Fibroblast of upper back skin (primary cell): ENCODE data around the gene ADAM15.

Source experiments
- DNase-seq: peaks from one replicate; pipeline ENCODE4 v3.0.0-alpha.2; 2013

The ADAM15 gene, protein sequence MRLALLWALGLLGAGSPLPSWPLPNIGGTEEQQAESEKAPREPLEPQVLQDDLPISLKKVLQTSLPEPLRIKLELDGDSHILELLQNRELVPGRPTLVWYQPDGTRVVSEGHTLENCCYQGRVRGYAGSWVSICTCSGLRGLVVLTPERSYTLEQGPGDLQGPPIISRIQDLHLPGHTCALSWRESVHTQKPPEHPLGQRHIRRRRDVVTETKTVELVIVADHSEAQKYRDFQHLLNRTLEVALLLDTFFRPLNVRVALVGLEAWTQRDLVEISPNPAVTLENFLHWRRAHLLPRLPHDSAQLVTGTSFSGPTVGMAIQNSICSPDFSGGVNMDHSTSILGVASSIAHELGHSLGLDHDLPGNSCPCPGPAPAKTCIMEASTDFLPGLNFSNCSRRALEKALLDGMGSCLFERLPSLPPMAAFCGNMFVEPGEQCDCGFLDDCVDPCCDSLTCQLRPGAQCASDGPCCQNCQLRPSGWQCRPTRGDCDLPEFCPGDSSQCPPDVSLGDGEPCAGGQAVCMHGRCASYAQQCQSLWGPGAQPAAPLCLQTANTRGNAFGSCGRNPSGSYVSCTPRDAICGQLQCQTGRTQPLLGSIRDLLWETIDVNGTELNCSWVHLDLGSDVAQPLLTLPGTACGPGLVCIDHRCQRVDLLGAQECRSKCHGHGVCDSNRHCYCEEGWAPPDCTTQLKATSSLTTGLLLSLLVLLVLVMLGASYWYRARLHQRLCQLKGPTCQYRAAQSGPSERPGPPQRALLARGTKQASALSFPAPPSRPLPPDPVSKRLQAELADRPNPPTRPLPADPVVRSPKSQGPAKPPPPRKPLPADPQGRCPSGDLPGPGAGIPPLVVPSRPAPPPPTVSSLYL

DNA sequence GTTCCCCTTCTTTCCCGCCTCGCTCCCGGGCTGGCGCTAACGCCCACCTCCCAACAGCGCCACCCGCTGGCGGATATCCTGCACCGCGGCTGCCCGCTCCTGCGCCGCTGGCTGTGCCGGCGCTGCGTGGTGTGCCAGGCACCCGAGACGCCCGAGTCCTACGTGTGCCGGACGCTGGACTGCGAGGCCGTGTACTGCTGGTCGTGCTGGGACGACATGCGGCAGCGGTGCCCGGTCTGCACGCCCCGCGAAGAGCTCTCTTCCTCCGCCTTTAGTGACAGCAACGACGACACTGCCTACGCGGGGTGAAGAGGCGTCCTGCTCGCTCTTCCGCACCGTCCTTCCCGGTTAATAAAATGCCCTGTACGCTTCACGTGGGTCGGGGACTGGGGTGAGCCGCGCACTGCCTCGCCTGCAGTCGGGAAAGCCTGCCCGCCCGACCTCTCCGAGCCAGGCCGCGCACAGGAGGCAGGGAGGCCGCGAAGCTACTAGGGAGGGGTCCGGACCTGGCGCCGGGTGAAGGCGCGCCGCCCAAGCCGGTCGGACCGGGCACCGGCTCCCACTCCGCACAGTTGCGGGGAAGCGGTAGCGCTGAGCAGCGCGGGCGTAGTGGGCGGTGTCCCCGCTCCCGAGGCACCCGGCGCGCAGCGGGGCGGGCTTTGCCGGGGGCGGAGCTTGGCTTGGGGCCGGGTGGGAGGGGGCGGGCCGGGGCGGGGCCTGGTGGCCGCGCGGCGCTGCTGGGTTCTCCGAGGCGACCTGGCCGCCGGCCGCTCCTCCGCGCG, at the start of gene ADAM15:
Gene ADAM15, plus strand, starts transcription at position 757 of the 782 bp plus-strand sequence. CDS start 71 bp downstream, outside the sequence.
- DNase-seq = peak; percentile 57

DNA sequence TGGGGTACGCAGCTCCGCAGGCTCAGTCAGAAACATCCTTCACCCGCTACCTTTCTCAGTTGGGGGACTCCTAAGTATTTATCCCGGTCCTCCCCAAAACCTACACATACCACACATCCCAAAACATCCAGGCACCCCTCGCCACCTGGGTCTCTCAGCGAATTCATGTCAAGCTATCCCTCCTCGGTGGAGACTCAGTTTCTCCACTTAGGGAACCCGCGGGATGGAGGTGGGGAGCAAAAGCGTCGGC, 49.8 kb upstream of the ADAM15 start:
- no peak for DNase-seq

DNA sequence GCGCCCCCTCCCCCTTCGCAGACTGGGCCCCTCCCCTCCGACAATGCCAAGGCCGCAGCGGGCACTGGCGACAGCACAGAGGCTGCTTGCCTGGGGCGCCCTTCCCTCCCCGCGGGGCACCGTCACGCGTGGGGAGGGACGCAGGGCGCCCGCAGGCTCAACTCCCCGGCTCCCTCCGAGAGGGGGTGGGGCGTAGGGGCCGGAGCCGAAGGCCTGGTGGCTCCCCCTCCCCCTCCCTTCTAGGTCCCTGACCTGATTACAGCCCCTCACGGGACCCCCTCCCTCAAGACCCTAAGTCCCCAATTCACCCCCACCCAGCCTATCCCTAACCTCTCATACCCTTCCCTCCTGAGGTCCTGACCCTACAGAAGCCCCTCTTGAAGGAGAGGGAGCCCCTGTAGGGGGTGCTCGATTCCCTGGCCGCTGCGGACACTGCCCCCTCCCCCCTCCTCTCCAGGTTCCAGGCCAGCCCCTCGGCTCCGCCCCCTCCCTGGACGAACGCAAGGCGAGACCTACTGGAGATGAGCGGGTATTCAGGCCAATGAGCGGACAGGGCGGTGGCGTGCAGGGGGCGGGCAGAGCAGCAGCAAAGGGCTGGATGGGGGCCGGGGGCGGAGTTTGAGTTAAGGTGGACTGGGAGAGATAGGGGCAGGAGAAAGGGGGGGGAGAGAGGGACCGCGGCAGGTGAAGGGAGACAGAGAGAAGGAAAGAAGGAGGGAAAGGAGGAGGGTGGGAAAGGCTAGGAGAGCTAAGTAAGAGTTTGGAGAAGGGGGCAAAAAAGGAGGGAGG, 49.2 kb upstream of the ADAM15 start:
- peak; percentile 99 for DNase-seq

DNA sequence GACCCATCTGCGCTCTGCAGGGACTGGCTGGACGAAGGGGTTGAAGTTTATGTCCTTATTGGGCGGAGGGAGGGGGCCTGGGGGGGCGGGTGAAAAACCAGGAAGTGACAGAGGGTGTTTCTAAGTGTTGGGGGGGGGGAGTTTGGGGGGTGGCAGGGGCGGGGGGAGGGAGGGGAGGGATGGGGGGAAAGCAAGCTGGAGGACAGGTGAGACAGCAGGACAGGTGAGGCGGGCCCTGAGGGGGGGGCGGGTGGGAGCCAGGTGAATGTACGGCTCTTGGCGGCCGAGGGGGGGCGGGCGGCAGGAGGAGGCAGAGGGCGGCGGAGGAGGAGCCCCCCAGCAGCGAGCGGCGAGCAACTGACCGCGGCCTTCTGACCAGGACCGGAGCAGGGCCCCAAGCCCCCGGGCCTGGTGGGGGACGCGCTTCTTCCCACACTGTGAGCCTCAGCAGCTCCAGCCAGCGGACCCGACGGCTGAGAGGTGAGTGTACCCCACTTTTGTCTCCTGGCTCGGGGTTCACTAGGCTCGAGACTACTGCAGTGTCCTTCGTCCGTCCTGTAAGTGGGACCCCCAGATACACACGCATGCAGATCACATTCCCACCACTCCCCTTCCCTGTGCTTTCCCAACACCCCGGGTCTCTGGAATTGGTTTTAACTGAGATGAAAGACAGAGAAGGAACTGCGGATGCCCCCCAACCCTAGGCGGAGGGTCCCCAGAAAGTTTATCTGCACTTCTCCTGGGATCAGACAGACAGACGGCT, 48.5 kb upstream of the ADAM15 start, which contains the start of gene ZBTB7B:
Gene ZBTB7B, plus strand, starts transcription at position 339 of the 763 bp plus-strand sequence. CDS start 11,859 bp downstream, outside the sequence.
- no peak for DNase-seq

DNA sequence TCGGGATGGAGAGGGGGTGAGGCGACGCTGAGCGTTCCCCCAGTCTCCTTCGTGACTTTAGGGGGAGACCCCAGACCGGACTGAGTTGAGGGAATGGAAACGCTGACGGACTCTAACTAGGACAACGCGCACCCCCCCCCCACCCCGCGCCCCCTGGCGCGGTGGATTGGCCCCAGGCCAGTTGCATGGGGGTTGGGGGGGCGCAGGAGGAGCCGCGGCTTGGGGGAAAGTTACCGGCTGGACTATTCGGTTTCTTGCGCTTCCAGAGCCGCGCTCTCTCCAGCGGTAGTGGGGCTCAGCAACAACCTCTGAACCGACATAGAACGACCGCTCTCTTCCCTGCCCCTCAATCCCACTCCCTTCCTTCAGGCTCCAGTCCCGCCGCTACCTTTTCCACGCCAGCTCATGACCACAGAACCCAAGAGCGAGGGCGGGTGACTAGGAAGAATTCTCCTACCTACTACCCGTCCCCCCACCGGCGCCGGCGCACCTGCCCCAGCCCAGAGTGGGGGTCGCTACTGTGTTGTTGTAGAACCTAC, 47.8 kb upstream of the ADAM15 start:
- no peak for DNase-seq

DNA sequence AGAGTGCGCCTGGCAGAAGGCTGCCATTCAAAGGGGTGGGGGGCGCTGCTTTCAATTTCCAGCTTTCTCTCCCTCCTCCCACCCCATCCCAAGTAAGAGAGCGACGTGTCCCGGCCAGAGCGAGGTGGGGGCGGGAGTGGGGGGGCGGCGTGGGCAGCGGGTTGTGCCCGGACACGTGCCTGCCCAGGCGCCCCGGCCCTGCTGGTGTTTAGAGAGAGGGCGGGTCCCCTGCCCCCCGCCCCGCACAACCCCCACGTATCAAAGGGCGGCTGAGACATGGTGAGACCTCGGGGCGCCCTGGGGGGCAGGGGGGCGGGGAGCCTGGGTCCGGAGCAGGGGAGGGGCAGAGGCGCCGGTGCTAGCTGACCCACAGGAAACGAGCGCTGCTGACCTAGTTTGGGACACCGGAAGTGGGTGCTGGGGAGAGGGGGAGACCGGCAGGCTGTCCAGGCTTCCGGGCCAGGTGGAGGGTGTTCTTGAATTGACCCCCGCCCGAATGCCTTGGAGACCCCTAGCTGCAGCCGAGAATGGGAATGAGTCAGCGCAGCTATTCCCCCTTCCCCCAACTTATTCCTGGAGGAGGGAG, 47.3 kb upstream of the ADAM15 start:
- DNase-seq = peak; percentile 56

DNA sequence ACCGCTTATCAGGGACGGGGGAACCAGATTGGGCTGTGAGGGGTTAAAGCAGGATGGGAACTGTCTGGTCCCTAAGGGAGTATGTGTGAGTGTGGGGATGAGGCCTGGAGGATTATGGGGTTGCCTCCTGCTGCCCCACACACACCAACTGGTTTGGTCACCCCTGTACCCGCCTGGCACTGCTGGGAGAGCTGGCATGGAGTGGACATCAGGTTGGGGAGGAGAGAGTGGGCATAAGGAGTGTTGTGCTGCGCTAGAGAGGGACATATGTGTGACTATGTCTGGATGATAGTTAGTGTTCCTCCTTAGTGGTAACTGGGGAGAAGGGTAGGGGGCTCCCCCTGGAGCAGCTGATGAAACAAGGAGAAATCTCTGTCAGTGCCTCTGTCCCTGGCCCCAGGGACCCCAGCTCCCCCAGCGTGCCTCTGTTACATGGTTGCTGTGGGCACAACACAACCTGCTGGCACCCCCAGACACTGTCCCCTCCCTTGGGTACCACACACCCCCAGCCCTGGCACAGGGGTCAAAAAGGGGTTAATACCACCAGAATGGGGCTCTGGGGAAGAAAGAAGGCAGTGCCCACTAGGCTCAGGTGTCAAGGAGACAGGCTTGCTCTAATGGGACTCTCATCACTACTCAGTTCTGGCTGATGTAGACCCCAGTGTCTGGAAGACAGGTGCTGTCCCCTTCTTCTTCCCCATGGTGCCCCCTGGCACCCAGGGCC, 46.6 kb upstream of the ADAM15 start:
- no peak for DNase-seq

DNA sequence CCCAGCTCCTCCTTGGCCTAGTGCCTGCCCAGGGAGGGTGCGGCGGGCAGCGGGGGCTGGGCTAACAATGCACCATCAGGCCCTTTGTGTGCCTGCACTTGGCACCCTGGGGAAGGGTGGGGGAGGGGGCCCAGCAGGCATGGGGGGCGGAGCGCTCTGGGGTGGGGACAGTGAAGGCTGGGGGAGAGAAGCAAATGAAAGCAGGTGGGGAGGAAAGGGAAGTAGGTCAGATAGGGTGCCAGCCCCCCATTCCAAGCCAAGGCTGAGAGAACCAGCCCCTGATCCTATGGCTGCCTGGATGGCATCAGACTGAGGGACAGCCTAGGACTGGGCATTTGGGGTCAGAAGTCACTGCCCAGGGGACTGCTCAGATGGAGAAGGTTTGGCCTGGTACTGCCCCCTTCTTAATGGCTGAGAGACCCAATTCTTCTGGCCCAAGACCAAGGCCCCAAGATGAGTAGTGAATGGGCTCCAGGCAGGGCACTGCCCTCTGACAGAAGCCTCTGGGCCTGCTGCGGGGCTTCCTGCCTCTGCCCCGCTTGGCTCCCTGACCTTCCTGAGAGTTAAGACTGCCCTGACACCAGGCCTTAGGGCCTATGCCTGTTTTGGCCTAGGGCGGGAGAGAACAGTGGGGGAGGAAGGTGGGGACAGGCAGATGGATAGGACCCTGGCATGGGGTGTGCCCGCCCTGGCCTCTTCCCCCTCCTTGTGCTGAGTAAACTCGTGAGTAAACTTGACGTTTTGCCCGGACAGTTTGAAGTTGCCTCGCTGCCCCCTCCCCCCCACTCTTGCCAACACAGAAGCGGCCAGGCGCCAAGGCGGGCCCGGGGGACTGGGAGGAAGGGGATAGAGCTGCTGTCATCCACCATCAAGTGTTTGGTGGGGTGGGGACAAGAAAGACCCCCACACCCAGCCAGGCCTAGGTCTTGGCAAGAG, 45.8 kb upstream of the ADAM15 start:
- no peak for DNase-seq

DNA sequence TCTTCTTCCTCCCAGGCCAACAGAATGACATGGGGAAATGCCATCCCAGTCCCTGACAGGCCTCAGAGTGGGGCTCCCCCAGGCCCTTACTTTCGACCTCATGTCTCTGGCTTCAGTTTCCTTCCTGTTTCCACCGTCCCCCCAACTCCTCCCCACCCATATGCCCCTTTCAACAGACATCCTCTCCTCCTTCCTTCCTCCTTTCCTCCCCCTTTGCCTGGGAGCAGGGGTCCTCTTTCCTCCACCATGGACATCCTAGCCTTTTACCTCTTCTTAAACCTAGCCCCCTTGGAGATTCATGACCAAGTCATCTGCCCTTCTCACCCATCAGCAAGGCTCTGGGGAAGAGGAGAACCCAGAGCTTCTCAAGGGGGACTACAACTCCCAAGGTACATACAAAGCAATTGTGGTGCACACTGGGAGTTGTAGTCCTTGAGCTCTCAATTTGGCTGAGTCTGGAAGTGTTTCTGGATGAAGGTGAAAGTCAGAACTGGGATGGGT, 44.5 kb upstream of the ADAM15 start:
- DNase-seq = no peak

DNA sequence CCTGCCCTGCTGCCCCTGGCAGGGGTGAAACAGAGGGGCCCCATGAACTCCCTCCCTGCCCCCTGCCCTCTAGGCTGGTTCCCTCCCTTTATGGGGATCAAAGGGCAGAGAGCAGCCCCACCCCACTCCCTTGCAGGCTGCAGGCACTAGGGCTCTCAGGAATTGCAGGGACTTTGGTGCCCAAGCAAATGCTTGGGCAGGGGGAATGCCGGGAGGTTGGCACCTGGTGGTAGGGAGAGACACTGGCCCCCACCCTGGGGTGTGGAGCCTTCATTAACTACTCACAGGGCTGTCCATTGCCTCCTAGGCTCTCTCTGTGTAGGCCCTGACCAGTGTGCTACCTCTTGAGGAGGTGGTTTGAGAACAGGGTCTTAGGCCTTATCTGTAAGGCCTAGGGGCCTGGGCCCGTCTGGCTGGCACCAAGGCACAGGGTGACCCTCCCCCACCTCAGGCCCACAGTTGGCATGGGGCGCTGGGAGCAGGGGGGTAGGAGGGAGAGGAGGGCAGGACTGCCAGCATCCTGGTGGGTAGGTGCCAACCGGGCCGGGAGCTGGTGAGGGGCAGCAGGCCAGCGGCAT, 43.8 kb upstream of the ADAM15 start:
- no peak for DNase-seq

DNA sequence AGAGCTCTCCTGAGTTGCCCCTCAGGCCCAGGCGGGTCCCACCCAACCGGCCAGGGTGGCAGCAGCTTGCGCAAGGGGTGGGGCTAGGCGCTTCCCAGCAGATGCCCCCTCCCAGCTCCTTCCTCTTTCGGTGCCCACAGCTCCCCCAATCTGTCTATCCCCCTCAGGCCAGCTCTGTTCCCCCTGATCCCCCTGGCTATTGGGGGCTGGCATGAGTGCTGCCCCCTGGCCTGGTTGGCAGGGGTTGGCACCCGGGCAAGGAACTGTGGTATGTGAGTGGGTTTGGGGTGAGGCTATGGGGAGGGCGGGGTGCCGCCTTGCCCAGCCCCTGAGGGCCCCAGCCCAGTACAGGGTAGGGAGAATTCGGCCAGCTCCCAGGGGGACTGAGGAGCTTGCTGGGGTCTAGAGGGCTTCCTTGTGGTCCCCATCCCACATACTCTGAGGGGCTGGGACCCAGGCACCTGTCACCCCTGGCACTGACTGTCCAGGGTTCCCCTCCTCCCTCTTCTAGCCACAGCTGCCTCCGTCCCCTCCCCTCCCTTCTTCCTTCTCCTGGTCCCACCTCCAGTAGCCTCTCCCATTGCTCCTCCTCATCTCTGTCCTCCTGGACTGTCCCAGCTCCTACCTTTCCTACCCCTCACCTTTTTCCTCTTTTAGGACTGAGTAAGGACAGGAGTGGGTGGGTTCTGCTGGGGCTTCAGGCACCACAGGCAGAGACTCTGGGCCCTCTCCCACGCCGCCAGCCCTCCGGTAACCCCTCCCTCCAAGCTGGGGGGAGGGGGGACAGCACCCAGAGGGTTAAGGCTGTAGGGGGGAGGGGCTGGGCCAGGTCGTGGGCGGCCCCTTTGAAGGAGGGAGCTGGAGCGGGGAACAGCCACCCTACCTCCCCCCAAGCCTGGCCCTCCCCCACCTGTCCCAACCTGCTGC, 42.8 kb upstream of the ADAM15 start:
- no peak for DNase-seq

DNA sequence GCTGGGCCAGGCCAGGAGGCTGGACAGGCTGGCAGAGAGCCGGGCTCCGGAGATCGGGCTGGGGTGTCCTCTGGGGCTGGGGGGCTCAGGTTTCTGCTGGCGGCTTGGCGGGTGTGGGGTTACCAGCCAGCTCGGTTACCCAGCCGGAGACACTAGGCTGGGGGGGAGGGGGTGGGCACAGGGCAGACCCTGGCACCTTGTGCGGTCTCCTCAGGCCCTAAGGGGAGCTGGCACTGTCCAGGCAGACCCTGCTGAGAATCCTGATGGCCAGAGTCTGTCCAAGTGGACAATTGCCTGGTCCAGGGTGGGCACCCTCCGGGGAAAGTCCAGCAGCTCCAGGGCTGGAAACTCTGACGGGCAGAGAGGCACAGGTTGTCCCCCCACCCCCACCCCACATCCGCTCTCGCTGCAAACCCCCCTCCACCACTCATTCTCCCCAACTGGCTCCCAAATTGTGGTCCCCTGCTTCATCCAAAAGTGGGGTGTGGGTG, 41.9 kb upstream of the ADAM15 start:
- no peak for DNase-seq

DNA sequence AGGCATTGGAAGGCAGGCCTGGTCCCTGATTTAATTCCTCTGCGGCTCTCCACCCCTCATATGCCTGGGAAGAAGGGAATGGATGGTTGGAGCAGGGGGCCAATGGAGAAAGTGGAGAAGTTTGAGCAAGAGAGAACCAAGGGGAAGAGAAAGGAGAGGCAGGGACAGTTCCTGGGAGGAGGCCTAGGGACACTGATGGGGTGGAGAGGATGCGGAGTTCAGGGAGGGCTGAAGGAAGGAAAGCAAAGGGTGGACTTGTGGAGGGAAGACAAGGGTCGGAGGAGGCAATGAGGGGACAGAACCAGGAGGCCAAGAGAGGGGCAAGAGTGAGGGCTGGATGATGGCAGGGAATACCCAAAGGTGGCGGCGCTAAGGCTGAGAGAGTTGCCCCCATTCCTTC, 41.4 kb upstream of the ADAM15 start:
- no peak for DNase-seq

DNA sequence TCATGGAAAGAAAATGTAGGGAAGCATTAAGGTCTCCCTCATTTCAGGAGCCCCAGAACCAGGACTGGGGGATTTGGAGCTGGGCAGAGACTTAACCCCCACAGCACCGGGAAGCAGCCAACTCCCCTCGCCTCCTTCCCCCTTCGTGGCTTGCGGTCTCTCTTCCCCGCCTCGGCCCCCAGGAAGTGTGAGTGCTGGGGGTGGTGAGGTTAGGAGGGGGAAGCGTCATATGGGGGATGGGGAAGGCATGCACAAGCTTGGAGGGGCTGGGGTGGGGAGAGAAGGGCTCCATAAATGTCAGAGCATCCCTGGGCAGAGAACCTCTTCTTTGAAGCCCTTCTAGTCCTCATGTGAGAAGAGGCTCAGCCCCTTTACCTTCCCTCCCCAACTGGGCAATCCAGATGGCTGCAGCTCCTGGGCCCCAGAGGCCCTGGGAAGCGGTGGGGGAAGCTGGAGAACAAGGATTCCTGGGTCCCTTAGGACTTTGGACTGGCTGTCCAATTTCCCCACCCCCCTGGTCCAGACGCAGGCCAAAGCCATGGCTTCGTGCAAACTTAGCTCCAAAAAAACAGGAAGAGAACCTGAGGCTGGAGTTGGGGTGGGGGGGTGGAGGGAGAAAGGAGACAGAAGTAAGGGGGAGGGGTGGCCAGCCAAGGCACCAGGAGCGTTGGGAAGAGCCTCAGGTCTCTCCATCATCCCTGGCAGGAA, 40.8 kb upstream of the ADAM15 start:
- DNase-seq = no peak

DNA sequence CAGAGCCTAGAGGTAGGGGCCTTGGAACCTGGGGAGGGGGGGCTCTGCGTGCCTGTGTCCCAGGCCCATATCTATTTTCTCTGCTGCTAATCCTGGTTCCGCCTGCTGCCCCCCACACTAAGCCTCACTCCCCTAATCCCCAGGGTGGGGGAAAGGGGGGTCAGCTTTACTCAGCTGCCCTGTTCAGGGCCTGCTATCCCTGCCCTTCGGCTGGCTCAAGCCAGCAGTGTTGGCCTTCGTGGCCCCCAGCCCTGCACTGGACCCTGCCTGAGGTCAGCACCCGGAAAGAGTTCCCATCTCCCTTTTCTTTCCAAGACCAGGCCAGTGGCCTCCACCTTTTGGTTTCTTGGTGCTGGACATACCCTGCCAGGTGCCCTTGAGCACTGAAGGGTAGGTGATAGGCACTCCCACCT, 40.1 kb upstream of the ADAM15 start:
- no peak for DNase-seq

DNA sequence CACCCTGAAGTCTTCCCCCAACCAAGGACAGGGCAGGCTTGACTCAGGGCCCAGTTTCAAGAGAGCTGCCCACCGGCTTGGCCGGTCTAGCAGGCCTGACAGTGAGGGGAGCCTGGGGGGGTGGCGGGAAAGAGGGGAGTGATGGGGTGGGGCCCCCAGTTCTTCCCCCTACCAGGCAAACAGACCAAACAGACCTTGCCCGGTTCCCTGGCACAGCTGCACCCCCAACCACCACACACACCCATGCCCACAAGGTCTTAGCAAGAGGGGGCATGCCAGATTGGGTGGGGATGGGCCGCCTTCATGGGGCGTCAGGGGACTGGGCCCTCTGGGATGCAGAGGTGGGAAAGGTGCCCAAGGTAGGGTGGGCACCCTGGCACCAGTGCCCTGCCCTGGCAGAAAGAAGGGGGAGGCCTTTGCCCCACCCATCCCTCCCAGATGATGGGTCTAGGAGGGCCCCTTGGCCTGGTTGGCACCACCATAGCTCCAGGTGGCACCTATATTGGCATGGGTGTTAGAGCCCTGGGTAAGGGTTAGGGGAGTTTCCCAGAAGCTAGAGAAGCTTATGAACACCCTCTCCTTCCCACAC, 39.6 kb upstream of the ADAM15 start:
- DNase-seq = no peak
